Stimulated activated CD4-positive, alpha-beta T cell treated with anti-CD3 and anti-CD28 coated beads, TNF-alpha, amount 100 ng/mL, for 1 hour (primary cell): ENCODE data around the gene BACE2.

ENCODE experiments used
- DNase-seq, 3 donors: peaks; one replicate each; pipeline ENCODE4 v3.0.0-alpha.2; 2020; ENCODE audit warnings: low read depth in 3 of 3, low spot score in 1 of 3

Gene BACE2

GRCh38 chr21:41167348-41168342, at the start of gene BACE2:
Gene BACE2 (plus strand): TSS chr21:41168160. CDS start chr21:41168264, 104 bp downstream.
- peak in 1 of 3 donors; percentile 18 for DNase-seq

- DNase-seq = no peak
Observed at GRCh38 chr21:41119901-41120300, 48.1 kb upstream of the BACE2 start.

- DNase-seq = no peak
Observed at GRCh38 chr21:41120997-41121396, 47.0 kb upstream of the BACE2 start.

GRCh38 chr21:41121785-41122415, 46.1 kb upstream of the BACE2 start:
- peak in 1 of 3 donors; percentile 14 for DNase-seq

GRCh38 chr21:41124641-41125201, 43.2 kb upstream of the BACE2 start:
- no peak for DNase-seq

GRCh38 chr21:41128981-41129380, 39.0 kb upstream of the BACE2 start:
- no peak for DNase-seq

- DNase-seq = no peak
Observed at GRCh38 chr21:41130883-41131282, 37.1 kb upstream of the BACE2 start.

GRCh38 chr21:41133874-41134522, 34.0 kb upstream of the BACE2 start:
- DNase-seq = no peak

- DNase-seq = no peak
Observed at GRCh38 chr21:41135746-41136145, 32.2 kb upstream of the BACE2 start.

GRCh38 chr21:41136286-41136685, 31.7 kb upstream of the BACE2 start:
- DNase-seq = no peak

GRCh38 chr21:41137401-41137800, 30.6 kb upstream of the BACE2 start:
- DNase-seq = no peak

- DNase-seq = no peak
Observed at GRCh38 chr21:41137889-41138288, 30.1 kb upstream of the BACE2 start.

GRCh38 chr21:41138711-41139110, 29.2 kb upstream of the BACE2 start:
- no peak for DNase-seq

- no peak for DNase-seq
Observed at GRCh38 chr21:41139275-41139674, 28.7 kb upstream of the BACE2 start.

- no peak for DNase-seq
Observed at GRCh38 chr21:41139951-41140350, 28.0 kb upstream of the BACE2 start.

- DNase-seq = no peak
Observed at GRCh38 chr21:41141031-41141457, 26.9 kb upstream of the BACE2 start.

- no peak for DNase-seq
Observed at GRCh38 chr21:41142051-41142795, 25.7 kb upstream of the BACE2 start.

- no peak for DNase-seq
Observed at GRCh38 chr21:41143596-41144325, 24.2 kb upstream of the BACE2 start.

GRCh38 chr21:41147096-41147978, 20.6 kb upstream of the BACE2 start:
- DNase-seq = no peak
